GM12864 (cell line): Measurements from ENCODE around the gene RPL19.
"Not testable (repeated sequence)": the region's sequence is repeated elsewhere in the genome, so short reads cannot be mapped to it uniquely, and the experiment has no call there.

Experiments used
- DNase-seq: peaks from one replicate; pipeline ENCODE4 v3.0.0-alpha.2; 2011; ENCODE audit warnings: low read depth
- H3K4me3 ChIP-seq: 2 replicates; pipeline ENCODE4 v1.5.1; 2011; ENCODE audit warnings: mild to moderate bottlenecking, low read depth, low read length, control low read depth
- TF ChIP-seq, protein P1 (sequence below): IDR thresholded peaks from 2 replicates; pipeline ENCODE4 v1.5.1; 2011; ENCODE audit warnings: low read depth, mild to moderate bottlenecking, moderate library complexity, low read length, control low read depth, inconsistent platforms; ENCODE audit errors: missing control alignments

Gene RPL19

DNA sequence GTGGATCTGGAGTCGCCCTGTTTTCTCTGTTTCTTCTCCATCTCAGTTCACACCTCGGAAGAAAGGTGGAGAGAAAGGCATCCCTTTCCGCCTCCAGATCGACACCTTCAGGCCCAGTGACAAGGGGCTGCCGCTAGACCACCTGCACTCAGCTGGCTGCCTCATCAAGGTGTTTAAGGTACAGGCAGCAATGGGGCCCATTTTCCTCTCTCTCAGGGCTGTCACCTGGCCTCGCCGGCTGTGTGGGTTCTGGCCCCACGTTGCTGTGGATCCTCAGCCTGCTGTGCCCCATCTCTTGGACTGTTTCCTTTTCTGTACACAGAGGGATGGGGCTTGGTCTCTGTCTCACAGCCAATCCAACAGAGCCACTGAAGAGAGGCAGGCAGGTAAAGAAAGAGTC lies 43.1 kb downstream of the RPL19 start:
- DNase-seq: no peak
- H3K4me3 ChIP-seq: no peak overlapping the region
- TF ChIP-seq, protein P1, sequence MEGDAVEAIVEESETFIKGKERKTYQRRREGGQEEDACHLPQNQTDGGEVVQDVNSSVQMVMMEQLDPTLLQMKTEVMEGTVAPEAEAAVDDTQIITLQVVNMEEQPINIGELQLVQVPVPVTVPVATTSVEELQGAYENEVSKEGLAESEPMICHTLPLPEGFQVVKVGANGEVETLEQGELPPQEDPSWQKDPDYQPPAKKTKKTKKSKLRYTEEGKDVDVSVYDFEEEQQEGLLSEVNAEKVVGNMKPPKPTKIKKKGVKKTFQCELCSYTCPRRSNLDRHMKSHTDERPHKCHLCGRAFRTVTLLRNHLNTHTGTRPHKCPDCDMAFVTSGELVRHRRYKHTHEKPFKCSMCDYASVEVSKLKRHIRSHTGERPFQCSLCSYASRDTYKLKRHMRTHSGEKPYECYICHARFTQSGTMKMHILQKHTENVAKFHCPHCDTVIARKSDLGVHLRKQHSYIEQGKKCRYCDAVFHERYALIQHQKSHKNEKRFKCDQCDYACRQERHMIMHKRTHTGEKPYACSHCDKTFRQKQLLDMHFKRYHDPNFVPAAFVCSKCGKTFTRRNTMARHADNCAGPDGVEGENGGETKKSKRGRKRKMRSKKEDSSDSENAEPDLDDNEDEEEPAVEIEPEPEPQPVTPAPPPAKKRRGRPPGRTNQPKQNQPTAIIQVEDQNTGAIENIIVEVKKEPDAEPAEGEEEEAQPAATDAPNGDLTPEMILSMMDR: no peak

DNA sequence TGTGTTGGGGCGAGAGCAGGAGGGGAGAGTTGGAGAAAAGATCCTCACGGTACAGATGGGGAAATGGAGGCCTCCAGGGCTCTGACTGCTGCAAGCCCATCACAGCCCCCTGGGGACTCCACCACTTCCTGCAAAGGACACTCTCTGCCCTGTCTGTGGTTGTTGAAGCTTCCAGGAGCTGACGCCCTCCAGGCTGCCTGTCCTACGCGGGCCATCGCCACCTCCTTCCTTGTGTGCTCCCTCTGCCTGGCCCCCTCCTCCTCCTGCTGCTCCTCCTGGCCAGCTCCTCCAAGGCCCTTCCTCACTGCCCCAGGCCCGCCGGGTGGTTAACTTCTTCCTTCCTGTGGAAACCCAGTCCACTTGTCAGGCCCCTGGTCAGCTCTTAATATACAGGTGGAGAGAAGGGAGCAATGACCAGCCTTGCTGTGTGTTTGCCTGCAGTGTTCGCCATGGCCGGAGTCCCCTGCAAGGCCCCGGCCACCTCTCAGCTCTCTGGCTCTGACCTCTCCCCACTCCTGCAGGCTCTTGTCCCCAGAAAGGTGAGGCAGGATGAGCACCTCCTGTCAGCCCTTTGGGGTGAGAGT lies 44.0 kb downstream of the RPL19 start:
- H3K4me3 ChIP-seq: no peak overlapping the region
- no peak for DNase-seq
- TF ChIP-seq, protein P1: no peak

DNA sequence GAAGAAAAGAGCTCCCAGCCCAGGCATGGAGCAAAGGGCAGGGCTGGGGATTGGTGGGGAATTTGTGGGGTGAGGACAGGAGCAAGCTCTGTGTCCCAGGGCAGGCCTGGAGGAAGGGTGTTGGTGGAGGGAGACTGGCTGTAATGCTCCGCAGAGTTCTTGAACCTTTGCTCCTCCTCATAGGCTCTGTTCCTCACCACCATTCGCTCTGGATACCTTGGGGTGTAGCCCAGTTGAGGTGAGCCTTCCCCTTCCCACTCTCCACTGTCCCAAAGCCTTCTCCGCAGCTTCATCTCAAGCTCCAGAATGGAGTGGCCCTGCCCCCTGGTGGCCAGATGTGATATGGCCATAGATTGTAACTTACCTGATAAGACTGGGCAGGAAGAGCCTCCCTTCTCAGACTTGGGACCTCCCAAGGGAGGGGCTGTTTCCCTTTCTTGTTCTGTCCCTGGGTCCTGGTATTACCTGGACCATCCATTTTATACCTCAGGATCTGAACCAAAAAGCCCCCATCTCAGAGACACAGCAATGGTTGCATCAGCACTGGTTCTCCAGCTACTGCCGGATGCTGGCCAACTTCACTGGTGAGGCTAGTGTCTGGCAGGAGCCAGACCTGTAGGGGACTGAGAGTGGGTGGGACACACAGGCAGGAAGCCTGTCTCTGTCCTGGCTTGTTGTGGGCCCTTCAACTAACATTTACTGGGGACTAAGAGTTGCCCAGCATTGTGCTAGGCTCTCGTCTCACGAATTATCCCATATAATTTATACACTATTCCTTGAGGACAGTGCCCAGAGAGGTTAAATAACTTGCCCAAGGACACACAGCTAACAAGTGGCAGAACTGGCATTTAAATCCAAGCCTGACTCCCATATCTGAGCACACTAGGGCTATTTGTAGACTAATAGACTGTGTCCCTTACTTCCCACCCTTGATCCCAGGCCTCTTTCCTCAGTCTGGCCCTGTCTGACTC lies 44.8 kb downstream of the RPL19 start:
- TF ChIP-seq, protein P1: peak; percentile 94
- DNase-seq: peak; percentile 54
- H3K4me3 ChIP-seq: no peak overlapping the region

DNA sequence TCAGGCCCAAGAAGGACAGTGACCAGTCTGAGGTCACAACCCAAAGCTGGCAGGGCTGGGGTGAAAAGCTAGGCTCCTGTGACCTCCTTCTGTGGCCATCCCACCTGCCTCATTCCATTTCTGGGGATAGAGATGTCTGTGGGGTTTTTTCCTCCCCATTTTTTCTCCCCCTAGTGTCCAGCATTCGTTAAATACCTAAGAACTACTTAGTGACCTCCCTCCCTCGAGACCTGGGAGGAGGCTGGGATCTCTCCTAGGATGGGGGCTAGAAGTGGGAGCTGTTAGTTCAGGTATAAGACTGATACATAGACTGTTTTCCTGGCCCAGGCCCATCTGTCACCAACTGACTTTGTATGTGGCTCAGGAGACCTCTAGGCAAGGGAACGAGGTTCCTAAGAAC lies 46.2 kb downstream of the RPL19 start:
- no peak for DNase-seq
- no peak overlapping the region for H3K4me3 ChIP-seq
- TF ChIP-seq, protein P1: no peak

DNA sequence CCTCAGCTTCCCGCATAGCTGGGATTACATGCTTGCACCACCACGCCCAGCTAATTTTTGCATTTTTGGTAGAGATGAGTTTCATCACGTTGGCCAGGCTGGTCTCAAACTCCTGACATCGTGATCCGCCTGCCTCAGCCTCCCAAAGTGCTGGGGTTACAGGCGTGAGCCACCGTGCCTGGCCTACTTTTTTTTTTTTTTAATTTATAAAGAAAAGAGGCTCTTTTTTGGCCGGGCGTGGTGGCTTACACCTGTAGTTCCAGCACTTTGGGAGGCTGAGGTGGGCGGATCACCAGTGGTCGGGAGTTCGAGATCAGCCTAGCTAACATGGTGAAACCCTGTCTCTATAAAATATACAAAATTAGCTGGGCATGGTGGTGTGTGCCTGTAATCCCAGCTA lies 50.0 kb downstream of the RPL19 start:
- not testable (repeated sequence) for DNase-seq, H3K4me3 ChIP-seq

DNA sequence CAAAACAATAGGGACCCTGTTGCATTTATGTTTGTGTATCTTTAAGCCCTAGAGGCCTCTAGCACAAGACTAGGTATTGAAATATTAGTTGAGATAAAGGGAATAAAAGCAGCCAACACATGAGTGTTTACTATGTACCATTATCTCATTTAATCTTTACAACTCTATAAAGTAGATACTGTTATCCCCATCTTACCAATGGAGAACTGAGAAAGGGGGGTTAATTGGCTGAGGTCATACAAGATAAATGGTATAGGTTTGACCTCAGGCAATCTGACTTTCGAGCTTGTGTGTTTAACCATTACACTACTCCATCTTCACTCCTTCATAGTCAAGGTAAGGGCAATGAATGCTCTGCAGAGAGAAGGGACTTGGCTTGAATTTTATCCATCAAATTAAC lies 51.9 kb downstream of the RPL19 start:
- H3K4me3 ChIP-seq: no peak overlapping the region
- no peak for DNase-seq
- TF ChIP-seq, protein P1: no peak

DNA sequence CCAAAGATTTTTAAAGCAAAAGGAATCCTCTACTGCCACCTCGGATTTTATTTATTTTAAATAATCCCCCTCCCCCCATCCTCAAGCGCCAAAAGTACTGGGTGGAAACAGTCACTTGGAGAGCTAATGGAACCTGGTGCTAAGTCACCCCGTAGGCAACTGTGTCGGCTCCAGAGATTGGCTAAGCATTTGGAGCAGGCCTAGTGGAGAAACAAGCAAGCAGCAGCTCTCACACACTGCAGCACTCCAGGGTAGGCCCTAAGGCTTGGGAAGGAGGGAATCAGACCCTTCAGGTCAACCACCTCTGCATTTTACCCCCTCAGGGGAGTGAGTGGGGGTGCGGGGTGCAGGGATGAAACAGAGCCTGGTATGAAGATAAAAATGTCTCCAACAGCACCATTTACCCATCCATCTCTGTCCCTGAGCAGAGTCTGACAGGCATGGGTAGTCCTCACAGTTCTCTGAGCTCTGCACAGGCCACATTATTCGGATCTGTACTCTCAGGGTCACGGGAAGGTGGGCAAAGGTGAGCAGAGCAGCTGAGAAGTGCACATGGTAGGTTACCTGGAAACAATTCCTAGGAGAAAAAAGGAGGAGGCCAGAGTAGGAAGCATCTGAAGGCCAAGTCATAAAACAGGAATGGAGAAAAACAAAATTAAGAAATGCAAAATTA lies 52.8 kb downstream of the RPL19 start:
- TF ChIP-seq, protein P1: no peak
- H3K4me3 ChIP-seq: no peak overlapping the region
- no peak for DNase-seq
